Omental fat pad (tissue), 4 donors: ENCODE measurements around the gene CCPG1. TPM values are rescaled to one million over a fixed set of nuclear protein-coding genes. Genes with fewer than 3 reads are reported as not detected.

ENCODE experiments used
- ATAC-seq: fragments of 150-250 bp; one replicate; pipeline ENCODE4 v1.9.1; 2016; ENCODE audit warnings: mild to moderate bottlenecking, moderate library complexity; ENCODE audit not compliant: low FRiP score
- DNase-seq: peaks from one replicate; pipeline ENCODE4 v3.0.0-alpha.2; 2019; ENCODE audit warnings: low spot score
- total RNA-seq, 4 donors: library from RNA; depleted of rRNA; stranded (reverse); fragments of >200 nt; gene quantifications; one replicate each; pipeline ENCODE4 v1.1.0, GENCODE V29; 2016
- TF ChIP-seq, protein P1 (sequence below), 3 donors: fragments of 450-650 bp; IDR thresholded peaks; one replicate each; pipeline ENCODE4 v1.5.1; 2016 to 2017; ENCODE audit warnings: antibody characterized with exemption in 3 of 3, mild to moderate bottlenecking in 3 of 3, moderate library complexity in 2 of 3

CCPG1 gene
- total RNA-seq, 4 donors from 2014 or later = 38.8 to 75.2 (median 58.0) TPM

DNA sequence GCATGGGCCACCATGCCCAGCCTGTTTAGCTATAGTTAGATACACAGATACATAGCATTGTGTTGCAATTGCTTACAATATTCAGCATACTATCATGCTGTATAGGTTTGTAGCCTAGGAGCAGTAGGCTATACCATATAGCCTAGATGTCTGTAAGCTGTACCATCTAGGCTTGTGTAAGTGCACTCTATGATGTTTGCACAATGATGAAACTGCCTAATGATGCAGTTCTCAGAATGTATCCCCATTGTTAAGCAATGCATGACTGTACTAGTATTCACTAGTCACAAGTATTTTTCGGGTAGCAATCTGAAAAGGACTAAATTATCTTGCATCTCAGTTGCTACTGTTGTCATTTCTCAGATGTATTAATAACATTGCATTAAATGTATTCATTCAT is 73.2 kb downstream of the CCPG1 start:
- DNase-seq = no peak
- TF ChIP-seq, protein P1, sequence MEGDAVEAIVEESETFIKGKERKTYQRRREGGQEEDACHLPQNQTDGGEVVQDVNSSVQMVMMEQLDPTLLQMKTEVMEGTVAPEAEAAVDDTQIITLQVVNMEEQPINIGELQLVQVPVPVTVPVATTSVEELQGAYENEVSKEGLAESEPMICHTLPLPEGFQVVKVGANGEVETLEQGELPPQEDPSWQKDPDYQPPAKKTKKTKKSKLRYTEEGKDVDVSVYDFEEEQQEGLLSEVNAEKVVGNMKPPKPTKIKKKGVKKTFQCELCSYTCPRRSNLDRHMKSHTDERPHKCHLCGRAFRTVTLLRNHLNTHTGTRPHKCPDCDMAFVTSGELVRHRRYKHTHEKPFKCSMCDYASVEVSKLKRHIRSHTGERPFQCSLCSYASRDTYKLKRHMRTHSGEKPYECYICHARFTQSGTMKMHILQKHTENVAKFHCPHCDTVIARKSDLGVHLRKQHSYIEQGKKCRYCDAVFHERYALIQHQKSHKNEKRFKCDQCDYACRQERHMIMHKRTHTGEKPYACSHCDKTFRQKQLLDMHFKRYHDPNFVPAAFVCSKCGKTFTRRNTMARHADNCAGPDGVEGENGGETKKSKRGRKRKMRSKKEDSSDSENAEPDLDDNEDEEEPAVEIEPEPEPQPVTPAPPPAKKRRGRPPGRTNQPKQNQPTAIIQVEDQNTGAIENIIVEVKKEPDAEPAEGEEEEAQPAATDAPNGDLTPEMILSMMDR (IDR thresholded peaks at IDR 0.05) = no peak
- ATAC-seq = no peak

DNA sequence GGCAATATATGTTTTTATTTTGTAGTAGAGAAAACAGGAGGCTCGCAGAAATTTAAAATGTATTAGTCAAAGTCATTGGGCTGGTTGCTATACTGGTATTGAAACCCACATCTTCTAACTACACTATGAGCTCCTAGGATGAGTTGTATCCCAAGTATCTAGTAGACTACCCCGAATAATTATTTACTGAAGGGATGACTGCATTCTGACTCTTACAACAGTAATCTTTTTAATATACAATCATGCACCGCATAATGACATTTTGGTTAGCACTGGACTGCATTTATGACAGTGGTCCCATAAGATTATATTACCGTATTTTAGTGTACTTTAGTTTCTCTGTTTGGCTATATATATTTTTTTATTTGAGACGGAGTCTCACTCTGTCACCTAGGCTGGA is 73.8 kb downstream of the CCPG1 start:
- DNase-seq (no peak), ATAC-seq (no peak)
- TF ChIP-seq, protein P1 (IDR thresholded peaks at IDR 0.05) = no peak

DNA sequence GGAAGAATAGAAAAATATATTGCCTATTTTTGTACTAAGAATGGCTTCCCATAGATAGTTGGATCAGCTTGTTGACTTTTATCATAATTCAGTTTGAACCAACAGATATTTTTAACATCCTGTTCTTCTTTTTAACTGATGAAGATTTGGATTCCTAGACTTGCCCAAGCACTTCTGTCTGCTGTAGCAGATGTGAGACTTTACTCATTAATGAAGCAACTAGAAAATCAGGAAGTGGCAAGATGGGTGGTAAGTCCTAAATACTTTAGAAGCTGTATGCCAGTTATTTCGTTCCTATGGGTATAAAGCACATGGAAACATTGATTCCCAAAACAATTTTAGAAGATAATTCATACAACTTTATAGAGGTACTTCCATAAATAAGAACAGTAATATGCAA is 80.8 kb downstream of the CCPG1 start:
- TF ChIP-seq, protein P1 (IDR thresholded peaks at IDR 0.05) = no peak
- DNase-seq (no peak), ATAC-seq (no peak)

DNA sequence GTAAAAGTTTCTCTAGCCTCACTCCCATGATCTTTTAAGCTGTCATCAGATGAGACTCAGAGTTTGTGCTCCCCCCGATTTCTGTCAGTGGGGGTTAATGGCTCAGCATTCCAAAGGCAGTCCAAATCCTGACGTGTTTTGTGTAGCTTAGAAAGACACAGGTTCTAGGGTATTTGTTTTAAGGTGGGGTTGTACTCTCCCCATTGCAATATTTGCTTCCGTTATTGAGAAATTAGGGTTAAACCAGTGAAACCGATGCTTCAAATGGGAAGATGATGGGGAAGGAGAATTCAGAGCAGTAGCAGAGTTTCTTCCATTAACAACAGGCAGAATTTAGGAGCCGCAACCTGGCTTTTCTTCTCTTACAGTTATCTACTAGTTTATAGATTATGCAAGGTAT is 85.7 kb downstream of the CCPG1 start:
- ATAC-seq (no peak), DNase-seq (no peak)
- TF ChIP-seq, protein P1 (IDR thresholded peaks at IDR 0.05) = no peak

DNA sequence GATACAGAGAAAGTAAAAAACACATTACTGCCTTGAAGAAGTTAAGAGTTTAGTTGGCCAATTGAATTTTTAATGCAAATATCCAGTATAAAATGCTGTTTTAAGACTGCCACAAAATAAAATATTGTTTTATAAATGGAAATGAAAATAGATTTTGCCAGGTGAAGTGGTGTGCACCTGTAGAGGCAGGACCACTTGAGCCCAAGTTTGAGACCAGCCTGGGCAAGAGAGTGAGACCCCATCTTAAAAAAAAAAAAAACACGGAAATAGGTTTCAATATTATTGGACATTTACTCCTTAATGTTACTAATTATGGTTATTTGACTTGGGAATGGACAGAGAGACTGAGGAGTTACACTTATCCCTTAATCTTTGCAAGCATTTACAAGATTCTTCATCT is 87.2 kb downstream of the CCPG1 start:
- TF ChIP-seq, protein P1 (IDR thresholded peaks at IDR 0.05) = no peak
- no peak for ATAC-seq
- no peak for DNase-seq

DNA sequence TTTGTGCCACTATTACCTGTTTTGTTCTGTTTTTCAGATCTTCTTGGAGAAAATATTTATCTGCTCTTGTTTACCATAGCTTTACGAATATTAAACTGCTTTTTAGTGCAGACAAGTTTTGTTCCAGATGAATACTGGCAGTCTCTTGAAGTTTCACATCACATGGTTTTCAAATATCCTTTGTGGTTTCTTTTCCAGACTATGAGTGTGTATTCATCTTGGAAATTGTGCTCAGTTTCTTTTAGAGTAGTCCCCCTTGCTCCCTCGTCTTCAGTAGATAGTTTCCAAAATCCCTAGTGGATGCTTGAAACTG is 88.0 kb downstream of the CCPG1 start:
- no peak for ATAC-seq
- DNase-seq = no peak
- TF ChIP-seq, protein P1 (IDR thresholded peaks at IDR 0.05) = no peak

DNA sequence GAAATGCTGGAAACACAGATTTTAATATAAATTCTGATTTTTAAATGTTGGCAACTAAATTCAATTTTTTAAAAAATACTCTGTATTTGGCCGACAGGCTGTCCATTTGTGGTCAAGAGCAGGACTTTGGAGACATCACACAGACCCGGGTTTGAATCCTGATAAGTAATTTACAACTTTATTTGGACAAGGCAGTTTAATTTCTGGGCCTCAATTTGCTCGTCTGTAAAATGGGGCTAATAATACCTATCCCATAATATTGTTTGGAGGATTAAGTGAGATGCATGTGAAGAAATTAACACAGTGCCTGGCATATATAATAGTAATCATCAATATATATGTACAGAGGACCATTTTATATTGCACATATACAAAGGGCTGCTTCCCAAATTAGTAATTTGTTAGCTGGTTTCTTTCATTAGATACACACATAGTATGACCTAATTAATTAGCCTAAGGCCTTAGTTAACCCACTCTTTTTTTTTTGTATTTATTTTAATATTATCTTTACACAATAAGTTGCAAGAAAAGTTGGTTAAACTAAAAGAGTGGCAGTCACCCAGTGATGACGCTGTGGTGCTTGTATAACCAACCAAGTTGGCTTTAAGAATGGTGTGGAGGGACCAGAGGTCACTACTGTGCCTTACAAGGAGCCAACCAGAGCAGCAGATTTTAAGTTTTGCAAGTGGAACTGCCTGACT is 88.5 kb downstream of the CCPG1 start:
- TF ChIP-seq, protein P1 (IDR thresholded peaks at IDR 0.05) = no peak
- DNase-seq (no peak), ATAC-seq (no peak)
